Gastrocnemius medialis (tissue), 4 donors: ENCODE results near the gene WFS1.

Experiments used
- CTCF ChIP-seq, 5 experiments: fragments of 450-650 bp in 3 of 5; fragments of 200-600 bp in 2 of 5; sonication (generic) in 2 of 5; IDR thresholded peaks in 4 of 5; conservative IDR thresholded peaks in 1 of 5; 1 replicate in 4 of 5; 2 replicates in 1 of 5; pipeline ENCODE4 v1.5.1; 2016 to 2019; ENCODE audit warnings: antibody characterized with exemption in 5 of 5, mild to moderate bottlenecking in 3 of 5, moderate library complexity in 3 of 5
- POLR2A ChIP-seq, 2 donors: fragments of 450-650 bp; IDR thresholded peaks; one replicate each; pipeline ENCODE4 v1.6.1; 2017; ENCODE audit warnings: antibody characterized with exemption in 2 of 2, mild to moderate bottlenecking in 2 of 2, moderate library complexity in 2 of 2

GRCh38 chr4:6281436-6282313 is 12.0 kb downstream of the WFS1 start:
- TF ChIP-seq POLR2A (IDR thresholded peaks at IDR 0.05) (no peak), CTCF (IDR thresholded peaks at IDR 0.05 in 4 of 5, conservative IDR thresholded peaks at IDR 0.05 in 1 of 5) (no peak)
